NB4 (cell line): ENCODE results near the gene ARHGEF7.

ENCODE experiments used
- DNase-seq: peaks from one replicate; pipeline ENCODE4 v3.0.0; 2010; ENCODE audit warnings: low read depth
- H3K4me3 ChIP-seq: one replicate; pipeline ENCODE4 v1.5.1; 2011; ENCODE audit warnings: mild to moderate bottlenecking, low read depth, low read length, moderate library complexity
- MYC ChIP-seq: IDR thresholded peaks from 2 replicates; pipeline ENCODE4 v1.6.1; 2011; ENCODE audit warnings: low read depth, low read length
- POLR2A ChIP-seq: IDR thresholded peaks from 2 replicates; pipeline ENCODE4 v1.6.1; 2011; ENCODE audit warnings: mild to moderate bottlenecking; ENCODE audit not compliant: insufficient read length; ENCODE audit errors: extremely low read depth
- TF ChIP-seq, protein P1 (sequence below): IDR thresholded peaks from 2 replicates; pipeline ENCODE4 v1.6.1; 2011; ENCODE audit warnings: low read depth, low read length
- TF ChIP-seq, protein P2 (sequence below): IDR thresholded peaks from one replicate; pipeline ENCODE4 v1.5.1; 2012; ENCODE audit warnings: low read depth, low read length

Gene ARHGEF7

DNA sequence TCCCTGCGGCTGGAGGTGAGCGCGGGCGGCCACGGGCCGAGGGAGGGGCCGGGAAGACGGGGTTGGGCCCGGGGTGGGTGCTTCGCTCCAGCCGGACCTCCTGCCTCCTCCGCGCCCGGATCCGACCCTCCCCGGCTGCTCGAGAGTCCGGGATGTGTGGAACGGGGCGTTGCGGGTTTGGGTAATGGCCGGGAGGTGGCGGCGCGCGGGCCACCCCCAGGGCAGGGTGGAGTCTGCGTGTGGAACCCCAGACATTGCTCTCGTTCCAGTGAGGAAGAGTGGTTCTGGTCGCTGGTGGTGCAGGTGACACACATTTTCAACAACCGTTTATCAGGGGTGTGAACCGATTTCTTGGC lies 38.8 kb downstream of the ARHGEF7 start:
- TF ChIP-seq, protein P1, sequence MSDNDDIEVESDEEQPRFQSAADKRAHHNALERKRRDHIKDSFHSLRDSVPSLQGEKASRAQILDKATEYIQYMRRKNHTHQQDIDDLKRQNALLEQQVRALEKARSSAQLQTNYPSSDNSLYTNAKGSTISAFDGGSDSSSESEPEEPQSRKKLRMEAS, result no peak
- 0 out of 2 replicates have a peak, but pooled peaks have one; percentile 32 for TF ChIP-seq MYC
- DNase-seq, result no peak
- peak overlapping the region; percentile 90 for H3K4me3 ChIP-seq

- no peak overlapping the region for H3K4me3 ChIP-seq
- TF ChIP-seq, protein P2, sequence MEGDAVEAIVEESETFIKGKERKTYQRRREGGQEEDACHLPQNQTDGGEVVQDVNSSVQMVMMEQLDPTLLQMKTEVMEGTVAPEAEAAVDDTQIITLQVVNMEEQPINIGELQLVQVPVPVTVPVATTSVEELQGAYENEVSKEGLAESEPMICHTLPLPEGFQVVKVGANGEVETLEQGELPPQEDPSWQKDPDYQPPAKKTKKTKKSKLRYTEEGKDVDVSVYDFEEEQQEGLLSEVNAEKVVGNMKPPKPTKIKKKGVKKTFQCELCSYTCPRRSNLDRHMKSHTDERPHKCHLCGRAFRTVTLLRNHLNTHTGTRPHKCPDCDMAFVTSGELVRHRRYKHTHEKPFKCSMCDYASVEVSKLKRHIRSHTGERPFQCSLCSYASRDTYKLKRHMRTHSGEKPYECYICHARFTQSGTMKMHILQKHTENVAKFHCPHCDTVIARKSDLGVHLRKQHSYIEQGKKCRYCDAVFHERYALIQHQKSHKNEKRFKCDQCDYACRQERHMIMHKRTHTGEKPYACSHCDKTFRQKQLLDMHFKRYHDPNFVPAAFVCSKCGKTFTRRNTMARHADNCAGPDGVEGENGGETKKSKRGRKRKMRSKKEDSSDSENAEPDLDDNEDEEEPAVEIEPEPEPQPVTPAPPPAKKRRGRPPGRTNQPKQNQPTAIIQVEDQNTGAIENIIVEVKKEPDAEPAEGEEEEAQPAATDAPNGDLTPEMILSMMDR, result no peak
- TF ChIP-seq, protein P1, result no peak
- TF ChIP-seq POLR2A, result no peak
- no peak for TF ChIP-seq MYC
- no peak for DNase-seq
Measured at GRCh38 chr13:111156421-111156820, 41.3 kb downstream of the ARHGEF7 start.

DNA sequence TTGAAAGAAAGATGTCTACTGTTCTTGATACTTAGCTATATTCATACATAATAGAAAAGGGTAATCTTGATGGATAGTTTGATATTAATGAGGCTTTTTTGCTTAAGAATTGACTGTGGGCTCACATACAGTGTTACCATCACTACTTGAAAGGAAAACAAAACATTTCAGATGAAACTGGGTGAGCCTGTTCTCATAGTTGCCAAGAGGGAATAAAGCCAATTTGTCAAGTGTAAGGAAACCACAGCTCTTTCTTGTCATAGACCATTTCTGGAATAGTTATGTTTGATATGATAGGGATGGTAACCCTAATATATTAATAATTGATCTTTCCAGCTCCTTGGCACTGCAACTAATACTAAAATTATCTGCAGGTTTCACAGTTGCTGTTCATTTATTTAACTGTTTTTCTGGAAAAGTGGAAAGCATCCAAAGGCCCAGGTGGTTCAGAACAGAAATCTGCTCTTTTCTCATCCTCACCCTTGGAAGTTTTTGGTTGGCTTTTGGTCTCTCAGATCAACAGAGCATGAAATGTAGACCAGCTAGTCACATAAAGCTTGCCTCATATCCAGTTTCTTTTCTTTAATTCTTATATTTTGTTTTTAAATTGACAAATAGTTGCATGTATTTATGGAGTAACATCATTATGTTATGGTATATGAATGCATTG lies 43.2 kb downstream of the ARHGEF7 start:
- no peak for TF ChIP-seq POLR2A
- TF ChIP-seq, protein P1, result no peak
- TF ChIP-seq, protein P2, result no peak
- no peak for TF ChIP-seq MYC
- DNase-seq, result no peak
- no peak overlapping the region for H3K4me3 ChIP-seq

DNA sequence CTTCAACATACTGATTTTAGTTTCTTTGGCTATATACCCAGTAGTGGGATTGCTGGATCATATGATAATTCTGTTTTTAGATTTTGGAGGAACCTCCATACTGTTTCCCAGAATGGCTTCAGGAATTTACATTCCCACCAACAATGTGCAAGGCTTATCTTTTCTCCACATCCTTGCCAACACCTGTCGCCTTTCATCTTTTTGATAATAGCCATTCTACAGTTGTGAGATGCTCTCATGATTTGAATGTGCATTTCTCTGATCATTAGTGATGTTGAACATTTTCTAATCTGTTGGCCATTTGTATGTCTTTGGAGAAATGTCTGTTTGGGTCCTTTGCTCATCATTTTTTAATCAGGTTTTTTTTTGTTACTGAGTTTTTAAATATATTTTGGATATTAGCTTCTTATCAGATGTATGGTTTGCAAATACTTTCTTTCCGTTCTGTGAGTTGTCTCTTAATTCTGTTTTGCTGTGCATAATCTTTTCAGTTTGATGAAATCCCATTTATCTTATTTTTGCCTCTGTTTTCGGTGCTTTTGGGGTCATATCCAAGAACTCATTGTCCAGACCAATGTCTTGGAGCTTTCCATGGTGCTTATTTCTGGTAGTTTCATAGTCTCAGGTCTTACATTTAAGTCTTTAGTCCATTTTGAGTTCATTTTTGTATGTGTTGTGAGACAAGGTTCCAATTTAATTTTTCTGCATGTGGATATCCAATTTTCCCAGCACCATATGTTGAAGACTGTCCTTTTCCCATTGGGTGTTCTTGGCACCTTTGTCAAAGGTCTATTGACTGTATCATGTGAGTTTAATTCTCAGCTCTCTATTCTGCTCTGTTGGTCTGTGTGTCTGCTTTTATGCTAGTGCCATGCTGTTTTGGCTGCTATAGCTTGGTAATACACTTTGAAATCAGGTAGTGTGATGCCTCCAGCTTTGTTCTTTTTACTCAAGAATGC lies 44.5 kb downstream of the ARHGEF7 start:
- H3K4me3 ChIP-seq, result no peak overlapping the region
- no peak for DNase-seq
- TF ChIP-seq, protein P2, result no peak
- TF ChIP-seq, protein P1, result no peak
- TF ChIP-seq MYC, result no peak
- TF ChIP-seq POLR2A, result no peak

- TF ChIP-seq, protein P1, result no peak
- TF ChIP-seq, protein P2, result no peak
- no peak for TF ChIP-seq POLR2A
- TF ChIP-seq MYC, result no peak
- DNase-seq, result no peak
- H3K4me3 ChIP-seq, result no peak overlapping the region
Measured at GRCh38 chr13:111160648-111161047, 45.5 kb downstream of the ARHGEF7 start.
